ENCODE measurements around the gene RAB40C. TPM values are rescaled to one million over a fixed set of nuclear protein-coding genes. Genes with fewer than 3 reads are reported as not detected.
"Not testable (repeated sequence)": the region's sequence is repeated elsewhere in the genome, so short reads cannot be mapped to it uniquely, and the experiment has no call there.

Gene RAB40C
- total RNA-seq, 4 donors from 2014 or later = 17.7 to 28.3 (median 22.1) TPM

DNA sequence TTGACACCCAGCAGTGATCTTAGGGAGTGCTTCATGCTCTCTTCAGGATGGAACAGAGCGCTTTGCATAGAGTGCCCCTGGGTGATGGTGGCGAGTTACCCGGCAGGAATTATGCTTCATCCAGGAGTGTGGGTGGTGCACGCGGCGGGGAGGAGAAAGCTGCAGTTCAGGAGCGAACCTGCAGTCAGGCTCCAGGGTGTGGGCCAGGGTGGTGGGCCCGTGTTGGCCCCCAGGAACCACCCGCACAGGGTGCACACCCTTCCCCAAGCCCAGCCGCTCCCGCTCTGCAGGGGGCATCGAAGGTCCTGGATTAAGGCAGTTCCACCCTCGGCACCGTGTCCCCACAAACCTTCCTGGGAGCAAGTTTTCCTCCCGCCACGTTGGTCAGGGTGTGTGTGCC is 3.9 kb downstream of the RAB40C start:
- H3K4me3 ChIP-seq = no peak overlapping the region
- TF ChIP-seq, protein P1, sequence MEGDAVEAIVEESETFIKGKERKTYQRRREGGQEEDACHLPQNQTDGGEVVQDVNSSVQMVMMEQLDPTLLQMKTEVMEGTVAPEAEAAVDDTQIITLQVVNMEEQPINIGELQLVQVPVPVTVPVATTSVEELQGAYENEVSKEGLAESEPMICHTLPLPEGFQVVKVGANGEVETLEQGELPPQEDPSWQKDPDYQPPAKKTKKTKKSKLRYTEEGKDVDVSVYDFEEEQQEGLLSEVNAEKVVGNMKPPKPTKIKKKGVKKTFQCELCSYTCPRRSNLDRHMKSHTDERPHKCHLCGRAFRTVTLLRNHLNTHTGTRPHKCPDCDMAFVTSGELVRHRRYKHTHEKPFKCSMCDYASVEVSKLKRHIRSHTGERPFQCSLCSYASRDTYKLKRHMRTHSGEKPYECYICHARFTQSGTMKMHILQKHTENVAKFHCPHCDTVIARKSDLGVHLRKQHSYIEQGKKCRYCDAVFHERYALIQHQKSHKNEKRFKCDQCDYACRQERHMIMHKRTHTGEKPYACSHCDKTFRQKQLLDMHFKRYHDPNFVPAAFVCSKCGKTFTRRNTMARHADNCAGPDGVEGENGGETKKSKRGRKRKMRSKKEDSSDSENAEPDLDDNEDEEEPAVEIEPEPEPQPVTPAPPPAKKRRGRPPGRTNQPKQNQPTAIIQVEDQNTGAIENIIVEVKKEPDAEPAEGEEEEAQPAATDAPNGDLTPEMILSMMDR (IDR thresholded peaks at IDR 0.05) = no peak
- TF ChIP-seq POLR2A (IDR thresholded peaks at IDR 0.05) = no peak
- TF ChIP-seq POLR2AphosphoS5 (IDR thresholded peaks at IDR 0.05) = no peak
- no peak for TF ChIP-seq EP300 (IDR thresholded peaks at IDR 0.05)
- WGBS, 2 donors (ENCODE audit: low coverage in 1 of 2) = 88% methylated on average over 3 of the region's 16 CpGs; no CpG with 5 or more reads in 1 of the 2 donors
- ATAC-seq = no peak
- H3K36me3 ChIP-seq = peaks cover 0 to 32% of the 10 kb centered on the region in 2 donors
- H3K4me1 ChIP-seq = peaks cover 0 to 38% (median 6%) of the 10 kb centered on the region in 3 donors
- H3K27ac ChIP-seq = no peak overlapping the region
- no peaks in the 10 kb centered on the region for H3K27me3 ChIP-seq
- H3K9me3 ChIP-seq = no peaks in the 10 kb centered on the region

DNA sequence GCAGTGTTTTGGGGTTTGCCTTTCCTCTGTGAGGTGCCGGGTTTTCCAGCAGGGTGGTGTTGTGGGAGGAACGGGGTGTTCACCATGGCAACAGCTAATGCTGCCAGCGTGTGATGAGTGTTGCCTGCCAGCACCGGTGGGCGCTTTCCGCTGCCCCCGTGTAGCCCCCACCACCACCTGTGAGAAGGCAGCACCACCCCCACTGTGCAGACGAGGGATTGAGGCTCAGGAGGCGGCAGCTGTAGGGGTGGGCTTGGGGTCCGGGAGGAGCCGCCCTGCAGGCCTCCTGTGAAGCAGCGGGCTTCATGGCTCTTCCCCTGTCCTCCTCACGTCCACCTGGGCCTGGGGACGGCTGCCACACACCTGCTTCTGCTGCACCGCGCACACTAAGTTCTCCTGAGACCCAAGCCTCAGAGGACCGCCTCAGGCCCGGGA is 5.2 kb downstream of the RAB40C start:
- Histone ChIP-seq H3K27ac (no peak overlapping the region), H3K9me3 (no peaks in the 10 kb centered on the region), H3K4me1 (peaks cover 0 to 38% (median 6%) of the 10 kb centered on the region in 3 donors), H3K4me3 (no peak overlapping the region), H3K27me3 (no peaks in the 10 kb centered on the region), H3K36me3 (peaks cover 0 to 41% of the 10 kb centered on the region in 2 donors)
- TF ChIP-seq EP300 (IDR thresholded peaks at IDR 0.05) (no peak), POLR2A (IDR thresholded peaks at IDR 0.05) (no peak), POLR2AphosphoS5 (IDR thresholded peaks at IDR 0.05) (no peak)
- TF ChIP-seq, protein P1 (IDR thresholded peaks at IDR 0.05) = no peak
- 88% methylated on average over 9 of the region's 18 CpGs; no CpG with 5 or more reads in 1 of the 2 donors for WGBS, 2 donors (ENCODE audit: low coverage in 1 of 2)
- ATAC-seq = no peak

DNA sequence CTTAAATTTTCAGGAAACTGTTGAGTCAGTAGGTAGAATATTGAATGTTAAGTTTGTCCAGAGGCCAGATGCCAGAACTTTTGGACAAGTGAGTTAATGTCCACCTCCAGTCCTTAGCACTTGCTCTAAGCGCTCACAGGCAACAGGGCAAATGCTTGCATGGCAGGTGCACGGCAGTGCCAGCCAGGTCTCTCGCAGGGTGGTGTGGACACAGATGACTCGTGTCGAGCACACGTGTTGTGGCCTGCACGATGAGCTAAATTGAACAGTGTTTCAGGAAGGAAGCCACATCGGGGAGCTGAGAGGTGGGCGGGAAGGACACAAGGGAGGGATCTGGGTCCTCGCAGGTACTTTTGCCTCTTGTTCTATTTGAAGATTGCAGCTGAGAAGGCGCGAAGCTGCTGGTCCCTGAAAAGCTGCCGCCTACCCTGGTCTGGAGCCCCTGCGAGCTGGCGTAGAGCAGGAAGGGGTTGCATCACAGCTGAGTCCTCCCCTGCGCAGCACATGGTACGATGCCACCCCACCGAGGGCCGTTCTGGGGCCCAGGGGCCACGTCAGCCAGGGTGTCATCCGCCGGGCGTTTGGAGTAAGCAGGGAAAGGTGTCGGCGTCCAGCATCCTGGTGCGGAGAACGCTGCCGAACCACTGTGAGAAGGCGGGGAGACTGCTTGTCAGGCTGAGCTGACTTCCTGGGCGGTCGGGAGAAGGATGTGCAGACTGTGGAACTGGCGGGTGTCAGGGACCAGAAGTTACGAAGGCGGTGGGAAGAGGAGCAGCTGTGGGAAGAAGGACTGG is 6.3 kb downstream of the RAB40C start:
- H3K27ac ChIP-seq = no peak overlapping the region
- no peak overlapping the region for H3K4me3 ChIP-seq
- H3K27me3 ChIP-seq = no peaks in the 10 kb centered on the region
- peaks cover 0 to 34% (median under 1%) of the 10 kb centered on the region in 3 donors for H3K4me1 ChIP-seq
- no peaks in the 10 kb centered on the region for H3K9me3 ChIP-seq
- WGBS, 2 donors (ENCODE audit: low coverage in 1 of 2) = 73 to 86% methylated on average over 3 to 14 of the region's 34 CpGs
- TF ChIP-seq POLR2AphosphoS5 (IDR thresholded peaks at IDR 0.05) (no peak), POLR2A (IDR thresholded peaks at IDR 0.05) (no peak)
- H3K36me3 ChIP-seq = peaks cover 0 to 51% of the 10 kb centered on the region in 2 donors
- no peak for ATAC-seq

DNA sequence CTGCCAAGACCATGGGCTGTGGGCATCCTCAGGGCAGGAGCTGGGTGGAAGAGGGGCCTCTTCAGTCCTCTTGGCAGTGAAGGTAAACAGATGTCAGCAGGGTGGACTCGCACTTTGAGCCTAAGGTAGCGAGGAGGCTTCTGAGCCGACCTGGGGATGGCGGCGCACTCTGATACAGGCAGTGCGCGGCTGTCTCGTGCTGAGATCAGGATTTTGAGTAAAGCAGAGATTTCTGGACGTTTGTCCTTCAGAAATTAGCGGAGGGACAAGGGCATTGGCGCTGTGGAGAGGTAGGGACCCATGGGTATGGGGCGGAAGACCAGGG is 6.8 kb downstream of the RAB40C start:
- Histone ChIP-seq H3K4me3 (no peak overlapping the region), H3K36me3 (peaks cover 0 to 54% of the 10 kb centered on the region in 2 donors), H3K4me1 (peaks cover 0 to 29% (median 0%) of the 10 kb centered on the region in 3 donors), H3K9me3 (no peaks in the 10 kb centered on the region), H3K27ac (no peak overlapping the region), H3K27me3 (no peaks in the 10 kb centered on the region)
- ATAC-seq = no peak
- TF ChIP-seq POLR2AphosphoS5 (IDR thresholded peaks at IDR 0.05) = no peak
- TF ChIP-seq EP300 (IDR thresholded peaks at IDR 0.05) = no peak
- no peak for TF ChIP-seq POLR2A (IDR thresholded peaks at IDR 0.05)
- TF ChIP-seq, protein P1 (IDR thresholded peaks at IDR 0.05) = no peak
- 80 to 100% methylated on average over 1 to 3 of the region's 12 CpGs for WGBS, 2 donors (ENCODE audit: low coverage in 1 of 2)

DNA sequence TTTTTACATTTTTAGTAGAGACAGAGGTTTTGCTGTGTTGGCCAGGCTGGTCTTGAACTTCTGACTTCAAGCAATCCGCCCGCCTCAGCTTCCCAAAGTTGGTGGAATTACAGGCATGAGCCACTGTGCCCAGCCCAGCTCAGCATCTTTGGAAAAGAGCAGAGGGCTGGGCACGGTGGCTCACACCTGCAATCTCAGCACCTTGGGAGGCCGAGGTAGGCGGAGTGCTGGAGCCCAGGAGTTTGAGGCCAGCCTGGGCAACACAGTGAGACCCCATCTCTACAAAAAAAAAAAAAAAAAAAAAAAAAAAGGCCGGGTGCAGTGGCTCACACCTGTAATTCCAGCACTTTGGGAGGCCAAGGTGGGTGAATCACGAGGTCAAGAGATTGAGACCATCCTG is 7.8 kb downstream of the RAB40C start:
- WGBS, 2 donors (ENCODE audit: low coverage in 1 of 2) = 87 to 100% methylated on average over 1 to 4 of the region's 7 CpGs
- not testable (repeated sequence) for H3K27me3 ChIP-seq, H3K4me3 ChIP-seq, ATAC-seq, H3K27ac ChIP-seq, H3K9me3 ChIP-seq
- Histone ChIP-seq H3K36me3 (peaks cover 0 to 54% of the 10 kb centered on the region in 2 donors), H3K4me1 (peaks cover 0 to 19% (median 0%) of the 10 kb centered on the region in 3 donors)
